ENCODE results near the gene OTOS.

GRCh38 chr2:240166191-240166590 lies 25.7 kb upstream of the OTOS start:
- TF ChIP-seq CTCF (IDR thresholded peaks at IDR 0.05) (no peak), POLR2A (IDR thresholded peaks at IDR 0.05) (no peak), POLR2AphosphoS5 (IDR thresholded peaks at IDR 0.05) (no peak)
